Stimulated activated CD4-positive, alpha-beta T cell treated with anti-CD3 and anti-CD28 coated beads, TNF-alpha, amount 100 ng/mL, for 1 hour (primary cell): Measurements from ENCODE around the gene EFCAB5.
"Not testable (repeated sequence)": the region's sequence is repeated elsewhere in the genome, so short reads cannot be mapped to it uniquely, and the experiment has no call there.

ENCODE experiments used
- DNase-seq, 3 donors: peaks; one replicate each; pipeline ENCODE4 v3.0.0-alpha.2; 2020; ENCODE audit warnings: low read depth in 3 of 3, low spot score in 1 of 3

The EFCAB5 gene

DNA sequence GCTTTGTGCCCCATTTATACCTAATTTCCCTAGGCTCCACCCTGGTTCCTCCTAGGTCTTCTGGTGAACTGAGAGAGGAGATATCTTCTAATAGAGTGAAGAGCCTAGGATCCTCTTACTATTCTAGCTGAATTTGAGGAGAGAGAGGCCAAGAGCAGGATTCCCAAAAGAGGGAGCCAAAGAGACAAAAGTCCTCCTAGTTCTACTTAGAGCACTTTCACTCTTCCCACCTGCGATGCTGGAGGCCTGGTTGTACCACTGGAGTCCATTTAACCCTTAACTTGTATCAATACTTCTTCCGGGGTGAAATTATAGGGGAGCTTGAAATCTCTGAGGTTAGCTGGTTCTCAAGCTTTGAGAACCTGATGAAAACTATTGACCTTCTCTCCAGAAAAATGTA lies 8.1 kb upstream of the EFCAB5 start:
- no peak for DNase-seq

DNA sequence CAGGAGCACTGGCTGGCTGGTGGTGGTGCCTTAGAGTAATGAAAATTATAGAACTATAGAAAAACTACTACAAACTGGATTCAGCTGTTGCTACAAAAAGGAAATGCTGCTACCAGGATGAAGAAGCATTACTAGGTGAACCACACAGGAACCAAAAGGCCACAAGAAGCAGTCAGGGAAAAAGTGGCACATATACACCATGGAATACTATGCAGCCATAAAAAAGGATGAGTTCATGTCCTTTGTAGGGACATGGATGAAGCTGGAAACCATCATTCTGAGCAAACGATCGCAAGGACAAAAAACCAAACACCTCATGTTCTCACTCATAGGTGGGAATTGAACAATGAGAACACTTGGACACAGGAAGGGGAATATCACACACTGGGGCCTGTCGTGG lies 5.5 kb upstream of the EFCAB5 start:
- not testable (repeated sequence) for DNase-seq

DNA sequence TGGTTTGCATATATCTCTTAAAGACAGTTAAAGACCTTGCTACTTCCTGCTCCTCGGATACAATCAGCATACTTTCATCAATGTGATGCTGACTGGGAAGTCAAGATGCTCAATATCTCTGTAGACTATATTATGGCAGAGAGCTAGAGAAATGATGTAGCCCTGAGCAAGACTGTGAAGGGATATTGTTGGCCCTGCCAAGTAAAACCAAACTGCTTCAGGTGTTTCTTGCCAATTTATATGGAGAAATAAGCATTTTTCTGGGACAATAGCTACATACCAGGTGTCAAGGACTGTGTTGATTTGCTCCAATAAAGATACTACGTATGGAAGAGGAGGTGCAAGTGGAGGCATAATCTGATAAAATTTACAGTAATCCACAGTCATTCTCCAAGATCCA lies 4.7 kb upstream of the EFCAB5 start:
- DNase-seq, result no peak

DNA sequence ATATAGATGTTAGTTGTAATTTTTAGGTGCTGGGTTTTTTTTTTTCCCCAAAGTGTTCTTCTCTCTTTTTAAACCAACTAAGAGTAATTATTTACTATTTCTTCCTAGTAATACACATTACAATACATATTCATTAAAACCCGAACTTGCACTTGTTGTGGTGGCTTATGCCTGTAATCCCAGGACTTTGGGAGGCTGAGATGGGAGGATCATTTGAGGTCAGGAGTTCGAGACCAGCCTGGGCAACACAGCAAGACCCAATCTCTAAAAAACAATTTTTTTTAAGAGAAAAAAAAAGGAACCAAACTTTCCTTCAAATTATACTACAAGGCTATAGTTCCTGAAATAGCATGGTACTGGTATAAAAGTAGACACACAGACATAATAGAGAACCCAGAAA lies 3.8 kb downstream of the EFCAB5 start:
- DNase-seq, result no peak

- no peak for DNase-seq
These were observed 7.2 kb downstream of the EFCAB5 start for GRCh38 chr17:29948448-29949215.

DNA sequence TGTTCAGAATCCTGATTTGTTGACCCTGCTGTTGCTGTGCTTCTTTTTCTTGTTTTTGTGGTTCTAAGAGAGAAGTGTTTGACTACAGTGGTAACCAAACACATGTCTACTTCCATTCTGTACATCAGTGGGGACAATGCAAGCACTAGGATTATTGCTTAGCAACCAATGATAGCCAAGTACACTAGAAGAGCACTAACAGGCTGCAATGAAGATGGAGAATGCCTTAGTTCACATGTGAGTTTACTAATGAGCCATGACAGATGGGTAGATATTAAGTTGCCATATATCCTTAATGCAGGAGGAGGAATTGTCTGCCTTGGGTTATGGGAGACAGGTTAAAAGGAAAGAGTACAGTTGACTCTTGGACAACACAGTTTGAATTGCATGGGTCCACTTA lies 8.3 kb downstream of the EFCAB5 start:
- no peak for DNase-seq

DNA sequence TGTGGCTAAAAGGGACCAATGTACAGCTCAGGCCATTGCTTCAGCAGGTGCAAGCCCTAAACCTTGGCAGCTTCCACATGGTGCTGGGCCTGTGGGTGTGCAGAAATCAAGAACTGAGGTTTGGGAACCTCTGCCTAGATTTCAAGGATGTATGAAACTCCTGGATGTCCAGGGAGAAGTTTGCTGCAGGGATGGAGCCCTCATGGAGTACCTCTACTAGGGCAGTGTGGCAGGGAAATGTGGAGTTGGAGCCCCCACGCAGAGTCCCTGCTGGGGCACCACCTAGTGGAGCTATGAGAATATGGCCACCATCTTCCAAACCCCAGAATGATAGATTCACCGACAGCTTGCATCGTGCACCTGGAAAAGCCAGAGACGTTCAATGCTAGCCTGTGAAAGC lies 13.0 kb downstream of the EFCAB5 start:
- no peak for DNase-seq

DNA sequence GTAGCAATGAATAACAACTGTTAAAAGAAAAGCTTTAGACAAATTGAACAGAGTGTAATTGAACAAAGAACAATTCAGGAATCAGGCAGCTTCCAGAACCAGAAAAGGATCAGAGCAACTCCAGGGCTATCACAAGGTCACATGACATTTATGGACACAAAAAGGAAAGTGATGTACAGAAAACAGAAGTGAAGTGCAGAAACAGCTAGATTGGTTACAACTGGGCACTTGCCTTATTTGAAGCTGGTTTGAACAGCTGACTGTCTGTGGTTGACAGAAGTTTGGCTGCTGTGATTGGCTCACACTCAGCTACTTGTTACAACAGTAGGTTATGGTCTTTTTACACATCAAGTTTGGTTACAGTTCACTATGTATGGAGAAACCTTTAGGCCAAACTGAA lies 14.8 kb downstream of the EFCAB5 start:
- DNase-seq, result no peak

- DNase-seq, result not testable (repeated sequence)
These were observed 16.1 kb downstream of the EFCAB5 start for GRCh38 chr17:29957488-29957887.

DNA sequence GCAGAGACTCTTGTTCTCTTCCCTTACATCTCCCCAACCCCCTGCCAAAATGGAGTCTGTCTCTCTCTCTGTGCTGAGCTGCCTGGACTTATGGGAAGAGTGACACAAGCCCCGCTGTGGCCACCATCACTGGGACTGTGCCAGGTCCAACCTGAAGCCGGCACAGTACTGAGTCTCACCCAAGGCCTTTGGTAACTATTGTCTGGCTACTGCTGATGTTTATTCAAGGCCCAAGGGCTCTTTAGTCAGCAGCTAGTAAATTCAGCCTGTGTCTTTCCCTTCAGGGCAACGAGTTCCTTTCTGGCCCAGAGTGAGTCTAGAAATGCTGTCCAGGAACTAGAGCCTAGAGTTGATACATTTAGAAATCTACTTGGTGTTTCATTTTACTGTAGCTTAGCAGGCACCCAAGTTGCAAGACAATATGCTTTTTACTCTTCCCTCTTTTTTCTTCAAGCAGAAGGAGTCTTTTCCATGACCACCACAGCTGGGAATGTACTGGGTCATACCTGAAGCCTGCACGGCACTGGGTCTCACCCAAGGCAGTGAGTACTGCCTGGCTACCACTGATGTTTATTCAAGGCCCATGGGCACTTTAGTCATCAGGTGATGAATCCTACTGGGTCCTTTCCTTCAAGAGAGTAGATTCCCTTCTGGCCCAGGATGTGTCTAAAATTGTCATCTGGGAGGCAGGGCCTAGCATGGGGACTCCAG lies 17.7 kb downstream of the EFCAB5 start:
- DNase-seq, result no peak

- no peak for DNase-seq
These were observed 18.4 kb downstream of the EFCAB5 start for GRCh38 chr17:29959658-29960337.

DNA sequence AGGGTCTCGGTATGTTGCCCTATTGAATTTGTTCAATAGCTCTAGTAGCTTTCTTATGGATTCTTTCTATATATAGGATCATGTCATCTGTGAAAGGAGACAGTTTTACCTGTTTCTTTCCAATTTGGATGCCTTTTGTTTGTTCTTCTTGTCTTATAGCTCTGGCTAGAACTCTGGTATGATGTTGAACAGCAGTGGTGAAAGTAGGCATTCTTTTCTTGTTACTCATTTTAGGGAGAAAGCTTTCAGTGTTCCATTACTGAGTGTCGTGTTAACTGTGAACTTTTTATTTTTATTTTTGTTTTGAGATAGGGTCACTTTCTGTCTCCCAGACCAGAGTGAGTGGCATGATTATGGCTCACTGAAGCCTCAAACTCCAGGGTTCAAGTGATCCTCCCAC lies 21.2 kb downstream of the EFCAB5 start:
- no peak for DNase-seq

GRCh38 chr17:29968271-29968670 lies 26.8 kb downstream of the EFCAB5 start:
- DNase-seq, result no peak

GRCh38 chr17:29972277-29972676 lies 30.8 kb downstream of the EFCAB5 start:
- no peak for DNase-seq

- no peak for DNase-seq
These were observed 31.6 kb downstream of the EFCAB5 start for GRCh38 chr17:29973005-29973404.

DNA sequence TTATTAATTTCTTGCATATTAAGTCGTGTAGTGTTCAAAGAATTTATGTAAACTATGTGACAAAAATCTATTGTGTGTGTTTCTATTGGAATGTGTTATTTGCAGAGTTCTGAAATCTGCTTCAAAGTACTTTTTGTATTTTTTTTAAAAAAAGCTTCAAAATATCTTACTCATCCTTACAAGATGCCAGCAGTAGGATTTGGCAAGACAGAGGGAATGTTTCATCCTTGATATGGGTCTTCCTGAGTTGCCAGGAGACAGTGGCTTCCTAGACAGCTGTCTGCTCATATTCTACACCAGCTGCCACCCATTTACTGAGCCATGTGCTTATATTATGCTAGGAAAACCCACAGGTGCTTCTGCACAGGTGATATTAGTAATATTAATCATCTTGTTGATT lies 36.4 kb downstream of the EFCAB5 start:
- no peak for DNase-seq

DNA sequence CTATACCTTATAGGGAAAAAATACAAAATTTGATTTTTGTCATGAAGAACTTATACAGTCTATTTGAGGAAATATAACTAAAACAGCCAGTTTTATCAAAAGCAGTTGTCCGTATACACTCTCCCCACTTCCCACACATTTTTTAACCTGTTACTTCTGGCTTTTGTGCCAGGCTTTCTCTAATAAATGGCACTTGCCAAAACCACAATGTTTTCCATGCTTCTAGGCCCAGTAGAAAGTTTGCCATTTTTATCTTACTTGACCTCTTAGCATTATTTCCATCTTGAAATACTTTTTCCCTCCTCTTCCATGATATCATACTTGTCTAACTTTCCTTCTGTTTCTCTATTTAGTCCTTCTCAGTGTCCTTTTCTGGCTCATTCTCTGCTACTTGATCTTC lies 38.8 kb downstream of the EFCAB5 start:
- no peak for DNase-seq

DNA sequence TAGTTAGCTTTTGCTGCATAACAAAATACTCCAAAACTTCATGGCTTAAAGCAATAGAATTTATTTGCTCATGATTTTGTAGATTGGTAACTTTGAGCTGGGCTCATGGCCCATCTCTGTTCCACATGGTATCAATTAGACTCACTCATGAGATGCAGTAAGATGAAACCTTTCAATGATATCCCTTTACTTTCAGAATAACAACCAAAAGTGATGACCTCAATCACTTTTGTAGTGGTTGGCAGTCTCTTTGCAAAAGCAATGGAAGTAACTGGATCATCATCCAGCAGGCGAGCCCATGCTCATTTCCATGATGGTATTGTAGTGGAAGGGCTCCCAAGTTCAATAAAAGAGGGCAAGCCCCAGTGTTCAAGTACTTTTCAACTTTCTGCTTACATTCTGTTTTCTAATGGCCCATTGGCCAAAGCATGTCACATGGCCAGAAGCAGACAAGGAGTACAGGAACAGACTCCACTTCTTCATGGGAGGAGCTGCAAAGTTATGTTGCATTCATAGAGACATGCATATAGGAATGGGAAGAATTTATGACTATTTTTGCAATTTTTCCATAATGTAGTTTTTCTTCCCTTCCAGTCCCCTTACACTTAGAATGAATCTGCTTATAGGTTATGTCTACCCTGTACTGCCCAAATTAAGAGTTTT lies 41.7 kb downstream of the EFCAB5 start:
- DNase-seq, result no peak

- no peak for DNase-seq
These were observed 55.0 kb downstream of the EFCAB5 start for GRCh38 chr17:29996458-29996857.

DNA sequence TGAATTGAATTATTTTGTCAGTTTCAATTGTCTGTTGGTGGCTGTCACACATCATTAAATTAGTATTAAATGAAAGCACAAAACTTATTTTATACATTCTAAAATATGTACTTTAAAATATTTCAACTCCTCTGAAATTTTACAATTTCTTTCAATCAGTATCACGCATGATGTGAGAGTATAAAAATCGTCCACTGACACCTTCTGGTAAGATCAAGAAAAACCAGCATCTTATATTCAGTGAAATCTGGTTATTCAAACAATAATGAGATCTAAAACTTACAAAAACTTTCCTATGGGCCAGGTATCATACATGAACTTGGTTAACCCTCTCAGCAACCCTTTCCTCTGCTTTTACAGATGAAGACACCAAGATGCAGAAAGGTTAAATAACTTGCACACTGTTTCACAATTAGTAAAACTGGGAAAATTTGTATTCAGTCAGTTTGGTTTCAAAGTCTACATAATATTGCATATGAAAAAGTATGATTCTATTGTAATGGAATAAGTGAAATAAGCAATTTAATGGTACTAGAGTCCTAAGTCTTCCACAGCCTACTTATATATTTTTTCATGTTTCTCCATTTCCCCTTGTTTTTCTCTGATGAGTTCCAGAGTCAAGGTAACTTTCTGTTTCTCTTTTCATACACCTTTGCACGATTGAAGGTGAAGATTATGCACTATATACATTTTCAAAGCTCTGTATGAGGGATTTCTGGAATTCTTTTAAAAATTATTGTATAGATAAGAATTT lies 58.7 kb downstream of the EFCAB5 start:
- no peak for DNase-seq

- no peak for DNase-seq
These were observed 59.4 kb downstream of the EFCAB5 start for GRCh38 chr17:30000755-30001257.
